Measurements from ENCODE around the gene AKAP11.

The AKAP11 gene

GRCh38 chr13:42274386-42275097 lies 2.6 kb downstream of the AKAP11 start:
- DNase-seq (ENCODE audit: low read depth in 2 of 2): no peak

DNA sequence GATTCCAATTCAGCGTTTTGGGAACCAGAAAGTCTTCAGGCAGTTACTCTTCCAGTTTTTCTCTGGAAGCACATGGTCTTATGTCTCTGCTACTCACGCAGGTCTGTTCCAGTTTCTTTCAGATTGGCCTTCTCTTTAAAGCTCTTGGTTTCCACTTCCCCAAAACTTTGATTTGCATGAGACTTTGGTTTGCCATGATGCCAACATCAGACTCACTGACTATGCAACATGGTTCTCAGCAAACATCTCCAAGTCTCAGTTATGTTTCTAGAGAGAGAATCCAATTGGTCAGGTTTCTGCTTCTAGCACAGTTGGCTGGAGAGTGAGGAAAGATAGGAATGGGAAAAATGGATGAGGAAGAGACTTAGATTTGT lies 3.1 kb downstream of the AKAP11 start:
- DNase-seq (ENCODE audit: low read depth in 2 of 2): no peak

DNA sequence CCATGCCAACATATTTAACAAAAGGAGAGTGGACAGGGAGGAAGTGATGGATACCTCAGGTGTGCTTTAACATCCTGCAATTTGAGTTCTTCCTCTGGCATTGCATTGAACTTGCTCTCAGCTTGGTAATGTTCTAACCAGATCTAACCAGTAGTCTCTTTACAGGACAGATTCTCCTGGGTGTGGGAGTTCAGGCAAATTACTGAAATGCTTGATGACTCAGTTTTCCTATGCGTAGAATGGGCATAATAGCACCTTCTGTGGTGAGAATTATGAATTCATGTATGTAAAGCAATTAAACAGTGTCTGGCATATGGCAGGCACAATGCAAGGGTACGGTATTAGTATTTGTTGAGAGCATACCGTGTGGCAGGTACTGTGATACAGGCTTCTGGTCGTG lies 3.6 kb downstream of the AKAP11 start:
- DNase-seq (ENCODE audit: low read depth in 2 of 2): no peak

DNA sequence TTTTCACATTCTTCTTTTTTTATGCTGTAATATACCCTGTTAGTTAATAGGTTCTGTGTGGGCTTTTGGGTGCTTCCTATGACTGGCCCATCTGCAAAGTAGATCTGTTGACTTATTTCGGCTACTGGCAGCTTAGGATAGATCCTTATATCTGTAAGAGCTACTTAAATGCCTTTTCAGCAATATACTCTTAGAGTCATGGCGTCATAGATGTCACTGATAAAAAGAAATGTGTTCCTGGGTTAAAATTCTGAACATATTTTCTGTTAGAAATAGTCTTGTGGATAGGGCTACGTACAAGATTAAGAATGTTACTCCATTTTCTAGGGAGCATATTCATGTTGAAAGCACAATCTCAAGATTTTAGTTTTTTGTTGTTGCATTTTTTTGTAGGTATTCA lies 4.7 kb downstream of the AKAP11 start:
- no peak for DNase-seq (ENCODE audit: low read depth in 2 of 2)

DNA sequence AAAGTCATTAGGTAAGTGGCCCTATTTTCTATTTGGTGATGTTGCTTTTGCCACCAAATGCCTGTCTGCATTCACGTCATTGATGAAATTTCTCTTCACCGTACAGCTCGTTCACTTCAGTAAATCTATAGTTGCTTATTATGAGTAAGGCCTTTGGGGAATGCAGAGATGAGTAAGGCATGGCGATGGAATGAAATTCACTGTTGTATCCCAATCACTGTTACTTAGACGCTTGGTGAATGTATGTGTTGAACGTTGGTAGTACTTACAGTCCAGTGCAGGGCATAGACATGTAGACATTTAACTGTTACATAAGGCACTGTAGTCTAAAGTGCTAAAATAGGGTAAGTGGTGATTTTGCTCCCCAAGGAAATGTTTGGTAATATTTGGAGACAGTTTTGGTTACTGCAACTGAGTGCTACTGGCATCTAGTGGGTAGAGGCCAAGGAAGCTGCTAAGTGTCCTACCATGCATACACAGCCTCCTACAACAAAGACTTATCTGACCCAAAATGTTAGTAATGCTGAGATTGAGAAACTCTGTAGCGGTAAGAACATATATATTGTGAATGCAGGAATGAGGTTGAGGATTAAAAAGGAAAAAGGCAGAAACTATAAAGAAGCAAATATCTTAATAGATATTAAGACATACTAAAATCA lies 5.8 kb downstream of the AKAP11 start:
- no peak for DNase-seq (ENCODE audit: low read depth in 2 of 2)

GRCh38 chr13:42279080-42279479 lies 7.1 kb downstream of the AKAP11 start:
- DNase-seq (ENCODE audit: low read depth in 2 of 2): no peak

- no peak for DNase-seq (ENCODE audit: low read depth in 2 of 2)
Measured at GRCh38 chr13:42279986-42280385, 8.0 kb downstream of the AKAP11 start.

DNA sequence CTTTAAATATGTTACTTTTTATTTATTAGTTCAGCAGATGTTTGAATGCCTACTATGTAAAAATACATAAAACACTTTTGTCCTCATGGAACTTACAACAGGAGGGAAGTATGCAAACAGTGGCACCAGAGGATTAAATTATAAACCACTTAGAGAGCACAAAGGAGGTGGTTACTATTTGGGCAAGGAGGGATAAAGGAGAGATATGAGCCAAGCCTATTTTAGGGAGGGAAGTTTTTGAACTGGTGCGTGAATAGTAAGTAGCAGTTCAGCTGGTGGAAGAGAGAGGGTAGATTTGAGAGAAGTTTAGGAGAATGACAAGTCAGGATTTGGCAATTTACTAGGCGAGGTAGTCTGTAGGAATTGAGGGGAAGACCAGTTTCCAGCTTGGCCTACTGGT lies 8.6 kb downstream of the AKAP11 start:
- no peak for DNase-seq (ENCODE audit: low read depth in 2 of 2)

GRCh38 chr13:42283574-42283973 lies 11.6 kb downstream of the AKAP11 start:
- DNase-seq (ENCODE audit: low read depth in 2 of 2): no peak

DNA sequence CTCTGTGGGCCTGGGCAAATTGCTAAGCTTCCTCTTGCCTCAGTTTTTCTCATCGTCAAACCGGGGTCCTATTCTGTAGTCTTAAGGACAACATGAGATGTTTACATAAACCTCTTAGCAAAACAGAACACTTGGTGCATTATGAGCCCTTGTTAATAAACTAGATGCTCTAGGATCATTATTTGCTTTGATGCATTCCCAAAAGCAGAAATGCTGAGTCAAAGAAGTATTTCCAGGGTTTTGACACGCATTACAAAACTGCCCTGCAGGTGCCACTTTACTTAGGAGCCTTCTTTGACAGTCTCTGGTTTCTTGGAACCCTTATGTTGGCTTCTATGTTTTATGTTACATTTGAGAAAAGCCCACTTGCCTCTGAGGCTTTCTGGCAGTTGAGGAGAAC lies 12.1 kb downstream of the AKAP11 start:
- no peak for DNase-seq (ENCODE audit: low read depth in 2 of 2)

- DNase-seq (ENCODE audit: low read depth in 2 of 2): no peak
Measured at GRCh38 chr13:42298392-42298791, 26.4 kb downstream of the AKAP11 start.

DNA sequence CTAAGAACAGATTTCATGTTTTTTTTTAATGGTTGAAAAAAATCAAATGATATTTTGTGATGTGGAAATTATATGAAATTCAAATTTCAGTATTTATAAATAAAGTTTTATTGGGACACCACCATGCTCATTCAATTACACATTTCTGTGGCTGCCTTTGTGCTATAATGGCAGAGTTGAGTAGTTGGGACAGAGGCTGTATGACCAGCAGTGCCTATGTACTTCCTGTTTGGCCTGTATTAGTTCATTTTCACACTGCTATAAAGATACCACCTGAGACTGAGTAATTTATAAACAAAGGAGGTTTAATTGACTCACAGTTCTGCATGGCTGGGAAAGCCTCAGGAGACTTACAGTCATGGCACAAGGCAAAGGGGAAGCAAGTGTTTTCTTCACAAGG lies 33.6 kb downstream of the AKAP11 start:
- no peak for DNase-seq (ENCODE audit: low read depth in 2 of 2)

- DNase-seq (ENCODE audit: low read depth in 2 of 2): no peak
Measured at GRCh38 chr13:42307461-42307860, 35.5 kb downstream of the AKAP11 start.

DNA sequence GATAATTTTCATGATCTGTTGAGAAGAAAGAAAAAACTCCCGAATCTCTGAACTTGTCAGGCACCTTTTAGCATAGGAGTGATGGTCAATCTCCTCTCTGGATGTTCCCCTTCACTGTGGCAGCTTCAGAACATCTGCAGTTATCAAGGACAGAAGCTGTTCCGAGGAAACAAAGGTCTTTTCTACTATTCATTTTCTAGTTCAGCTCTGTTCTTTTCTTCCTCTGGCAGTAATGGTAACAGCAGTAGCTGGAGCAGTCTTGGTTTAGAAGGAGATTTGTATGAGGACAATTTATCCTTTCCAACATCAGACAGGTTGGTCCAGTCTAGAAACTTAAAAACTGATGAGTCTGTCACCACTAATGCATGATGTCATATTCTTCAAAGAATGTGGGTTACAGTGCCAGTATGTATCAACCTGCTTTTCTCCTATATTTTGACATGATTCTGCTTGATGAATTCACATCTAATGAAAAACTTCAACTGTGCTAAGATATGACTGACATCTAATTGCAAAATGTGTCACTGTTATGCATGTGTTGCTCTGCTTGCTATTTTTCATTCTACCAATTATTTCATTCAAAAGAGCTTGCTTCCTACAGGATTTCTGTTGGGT lies 41.0 kb downstream of the AKAP11 start:
- no peak for DNase-seq (ENCODE audit: low read depth in 2 of 2)

GRCh38 chr13:42318570-42318969 lies 46.6 kb downstream of the AKAP11 start:
- DNase-seq (ENCODE audit: low read depth in 2 of 2): no peak

DNA sequence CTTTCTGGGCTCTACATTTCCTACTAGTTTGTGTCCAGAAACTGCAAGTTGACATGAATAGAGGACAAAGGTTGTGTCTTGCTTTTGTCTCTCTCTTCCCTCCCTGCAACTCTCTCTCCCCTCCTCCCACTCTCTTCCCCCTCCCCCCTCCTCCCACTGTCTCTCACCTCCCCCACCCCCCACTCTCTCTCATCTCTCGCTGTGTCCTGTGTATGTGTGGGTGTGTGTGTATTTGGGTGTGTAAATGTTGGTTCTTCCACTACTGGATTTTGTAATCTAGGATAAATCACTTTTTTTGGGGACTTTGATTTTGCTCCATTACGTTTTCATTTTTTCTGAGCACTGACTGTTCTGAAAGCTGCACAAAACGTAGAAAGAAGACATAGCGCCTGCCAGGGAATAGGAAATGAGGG lies 48.4 kb downstream of the AKAP11 start:
- DNase-seq (ENCODE audit: low read depth in 2 of 2): no peak

DNA sequence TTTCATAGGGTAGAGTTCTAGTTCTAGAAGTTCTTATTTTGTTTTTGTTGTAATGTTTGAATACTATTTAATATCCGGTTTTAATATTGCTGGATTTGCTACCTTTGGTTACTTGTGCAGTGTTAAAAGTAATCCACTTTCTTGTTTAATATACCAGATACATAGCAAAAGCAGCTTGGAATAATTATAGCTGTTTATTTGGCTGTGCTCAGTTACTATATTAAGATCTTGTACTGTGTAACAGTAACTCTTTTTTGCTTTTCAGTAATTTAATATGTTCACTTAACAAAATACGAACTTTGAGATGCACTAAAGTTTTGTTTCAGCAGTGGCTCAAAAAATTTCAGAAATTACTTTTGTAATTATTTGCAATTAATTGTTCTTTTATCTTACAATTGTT lies 50.9 kb downstream of the AKAP11 start:
- no peak for DNase-seq (ENCODE audit: low read depth in 2 of 2)

- no peak for DNase-seq (ENCODE audit: low read depth in 2 of 2)
Measured at GRCh38 chr13:42324704-42325103, 52.8 kb downstream of the AKAP11 start.

GRCh38 chr13:42327725-42328124 lies 55.8 kb downstream of the AKAP11 start:
- no peak for DNase-seq (ENCODE audit: low read depth in 2 of 2)

DNA sequence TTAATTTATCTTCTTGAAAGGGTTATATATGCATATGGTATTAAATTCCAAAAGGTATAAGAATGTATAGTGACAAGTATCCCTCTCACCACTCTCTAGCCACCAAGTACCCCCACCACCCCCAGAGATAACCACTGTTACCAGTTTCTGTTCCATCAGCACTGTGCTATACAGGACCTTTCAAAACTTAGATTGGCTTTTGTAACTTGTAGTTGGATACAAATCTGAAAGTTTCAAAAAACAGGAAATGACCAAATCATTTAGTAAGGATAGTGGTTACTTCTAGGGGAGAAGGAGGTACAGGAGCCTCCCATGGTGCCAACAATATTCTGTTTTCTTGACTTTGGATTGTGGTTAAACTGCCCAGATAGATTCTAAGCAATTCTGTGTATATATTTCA lies 56.7 kb downstream of the AKAP11 start:
- DNase-seq (ENCODE audit: low read depth in 2 of 2): no peak

DNA sequence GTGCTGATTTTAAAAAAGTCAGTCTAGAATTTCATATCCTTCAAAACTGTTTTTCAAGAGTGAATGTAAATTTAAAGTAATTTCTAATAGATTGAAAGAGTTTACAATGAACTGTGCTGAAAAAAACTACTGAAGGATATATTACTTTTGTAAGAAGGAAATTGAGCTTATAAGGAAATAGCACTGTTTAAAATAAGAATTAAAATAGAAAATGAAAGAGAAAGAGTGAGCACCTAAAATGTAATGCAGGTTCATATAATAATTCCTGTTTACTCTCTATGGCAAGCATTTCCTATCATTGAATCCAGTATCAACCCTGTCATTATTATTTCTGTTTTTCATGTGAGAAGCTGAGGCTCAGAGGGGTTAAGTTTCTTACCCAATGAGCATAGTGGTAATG lies 57.3 kb downstream of the AKAP11 start:
- DNase-seq (ENCODE audit: low read depth in 2 of 2): no peak

GRCh38 chr13:42331009-42331408 lies 59.1 kb downstream of the AKAP11 start:
- DNase-seq (ENCODE audit: low read depth in 2 of 2): no peak

GRCh38 chr13:42333613-42334328 lies 61.8 kb downstream of the AKAP11 start:
- DNase-seq (ENCODE audit: low read depth in 2 of 2): no peak
